MCF 10A (cell line): ENCODE measurements around the gene KPNB1. TPM values are rescaled to one million over a fixed set of nuclear protein-coding genes. Genes with fewer than 3 reads are reported as not detected.

Source experiments
- BruUV-seq: library from RNA; stranded (reverse); fragments of 400-500 nt; replicated peaks from 2 replicates; lab custom pipeline; 2021; lab: Mats Ljungman, UMichigan
- CTCF ChIA-PET: fragments of 300-600 bp; sonication (Branson Sonifier 250); formaldehyde crosslinking; extraction: SDS; loops from one replicate; lab custom pipeline; 2021; ENCODE audit warnings: antibody characterized with exemption, inconsistent platforms; lab: Yijun Ruan, JAX
- POLR2A ChIA-PET: fragments of 300-600, 350-650 bp; sonication (Branson Sonifier 250); formaldehyde crosslinking; extraction: SDS; loops from one replicate; lab custom pipeline; 2020; ENCODE audit warnings: antibody characterized with exemption, inconsistent platforms; lab: Yijun Ruan, JAX
- DNase-seq: peaks from one replicate; pipeline ENCODE4 v3.0.0-alpha.2; 2018; ENCODE audit not compliant: unreplicated experiment
- H3K27ac Mint-ChIP-seq: one replicate; pipeline ENCODE4 v1.8.0; 2022; ENCODE audit warnings: mild to moderate bottlenecking, low read depth, mixed read lengths; ENCODE audit not compliant: unreplicated experiment
- H3K27me3 Mint-ChIP-seq: one replicate; pipeline ENCODE4 v1.8.0; 2022; ENCODE audit warnings: mixed read lengths; ENCODE audit not compliant: insufficient read depth, unreplicated experiment
- H3K36me3 Mint-ChIP-seq: one replicate; pipeline ENCODE4 v1.8.0; 2022; ENCODE audit warnings: mild to moderate bottlenecking, moderate library complexity, mixed read lengths; ENCODE audit not compliant: insufficient read depth, unreplicated experiment
- H3K4me1 Mint-ChIP-seq: one replicate; pipeline ENCODE4 v1.8.0; 2022; ENCODE audit warnings: mixed read lengths; ENCODE audit not compliant: insufficient read depth, unreplicated experiment
- H3K4me3 Mint-ChIP-seq: one replicate; pipeline ENCODE4 v1.8.0; 2022; ENCODE audit warnings: mild to moderate bottlenecking, moderate library complexity, mixed read lengths; ENCODE audit not compliant: unreplicated experiment
- H3K9me3 Mint-ChIP-seq: one replicate; pipeline ENCODE4 v1.8.0; 2022; ENCODE audit warnings: mixed read lengths; ENCODE audit not compliant: unreplicated experiment
- intact Hi-C: fragments of 100-400 bp; cut with micrococcal nuclease; formaldehyde crosslinking; loops from 2 replicates; pipeline ENCODE4 v1.14.1; 2022
- total RNA-seq: library from RNA; stranded (reverse); gene quantifications from 2 replicates; pipeline ENCODE4 v1.2.3, GENCODE V29; 2022
- TF ChIP-seq, protein P1 (sequence below): fragments of 200-600 bp; IDR thresholded peaks from one replicate; pipeline ENCODE4 v1.8.0; 2022; ENCODE audit warnings: antibody characterized with exemption, mild to moderate bottlenecking; ENCODE audit not compliant: unreplicated experiment

KPNB1 gene
- total RNA-seq, 1 experiment from 2014 or later: 609 TPM

DNA sequence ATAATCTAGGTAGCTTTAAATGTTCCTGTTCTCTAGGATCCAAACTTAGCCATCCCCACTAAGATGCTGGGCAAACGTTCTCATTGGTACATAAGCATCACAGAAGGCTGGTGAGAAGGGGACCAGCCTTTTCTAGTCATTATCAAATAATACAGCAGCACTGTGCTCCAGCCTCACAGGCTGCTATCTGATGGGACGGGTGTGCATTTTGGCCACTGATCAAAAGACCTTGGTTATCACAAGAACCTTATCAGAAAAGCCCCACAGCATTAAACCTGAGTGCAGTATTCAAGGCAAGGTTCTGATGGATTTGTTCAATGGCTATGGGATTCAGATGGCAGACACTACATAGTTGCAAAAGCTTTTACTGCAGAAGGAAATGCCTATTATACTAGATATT, 19.1 kb upstream of the KPNB1 start:
- no peak for DNase-seq
- TF ChIP-seq, protein P1, sequence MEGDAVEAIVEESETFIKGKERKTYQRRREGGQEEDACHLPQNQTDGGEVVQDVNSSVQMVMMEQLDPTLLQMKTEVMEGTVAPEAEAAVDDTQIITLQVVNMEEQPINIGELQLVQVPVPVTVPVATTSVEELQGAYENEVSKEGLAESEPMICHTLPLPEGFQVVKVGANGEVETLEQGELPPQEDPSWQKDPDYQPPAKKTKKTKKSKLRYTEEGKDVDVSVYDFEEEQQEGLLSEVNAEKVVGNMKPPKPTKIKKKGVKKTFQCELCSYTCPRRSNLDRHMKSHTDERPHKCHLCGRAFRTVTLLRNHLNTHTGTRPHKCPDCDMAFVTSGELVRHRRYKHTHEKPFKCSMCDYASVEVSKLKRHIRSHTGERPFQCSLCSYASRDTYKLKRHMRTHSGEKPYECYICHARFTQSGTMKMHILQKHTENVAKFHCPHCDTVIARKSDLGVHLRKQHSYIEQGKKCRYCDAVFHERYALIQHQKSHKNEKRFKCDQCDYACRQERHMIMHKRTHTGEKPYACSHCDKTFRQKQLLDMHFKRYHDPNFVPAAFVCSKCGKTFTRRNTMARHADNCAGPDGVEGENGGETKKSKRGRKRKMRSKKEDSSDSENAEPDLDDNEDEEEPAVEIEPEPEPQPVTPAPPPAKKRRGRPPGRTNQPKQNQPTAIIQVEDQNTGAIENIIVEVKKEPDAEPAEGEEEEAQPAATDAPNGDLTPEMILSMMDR: no peak
- Mint-ChIP-seq H3K36me3 (peaks cover 4% of the 10 kb centered on the region), H3K27me3 (no peaks in the 10 kb centered on the region), H3K27ac (no peak overlapping the region), H3K4me3 (no peak overlapping the region), H3K4me1 (no peaks in the 10 kb centered on the region), H3K9me3 (no peaks in the 10 kb centered on the region)
- POLR2A ChIA-PET: interaction anchor here (1.4 kb wide), 1 partner anchor 18 kb away, joined by 4 read pairs; the partner anchor contains the start of gene KPNB1
- intact Hi-C loops: no loop called here
- no TSS peak for BruUV-seq
- CTCF ChIA-PET: interaction anchor here (1.4 kb wide), 1 partner anchor 15 kb away, joined by 3 read pairs; no protein-coding TSS in a partner anchor

DNA sequence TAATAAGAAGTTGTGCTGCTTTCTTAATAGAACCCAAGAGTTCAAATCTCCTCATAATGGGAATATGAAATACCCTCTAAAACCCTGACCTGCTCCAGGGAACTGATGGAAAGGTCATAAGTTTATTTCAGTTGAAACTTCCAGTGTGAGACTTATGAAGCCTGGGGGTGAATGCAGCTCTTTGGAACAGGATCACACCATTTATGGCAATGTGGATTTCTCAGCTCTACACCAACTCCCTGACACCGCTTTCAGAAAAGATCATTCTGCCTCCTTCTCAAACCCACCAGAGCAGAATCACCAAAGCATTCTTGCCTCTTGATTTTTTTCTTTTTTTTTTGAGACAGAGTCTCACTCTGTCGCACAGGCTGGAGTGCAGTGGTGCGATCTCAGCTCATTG, 16.7 kb upstream of the KPNB1 start:
- BruUV-seq: no TSS peak
- TF ChIP-seq, protein P1: no peak
- Mint-ChIP-seq H3K27ac (no peak overlapping the region), H3K9me3 (no peaks in the 10 kb centered on the region), H3K27me3 (no peaks in the 10 kb centered on the region), H3K36me3 (peaks cover 14% of the 10 kb centered on the region), H3K4me3 (no peak overlapping the region), H3K4me1 (no peaks in the 10 kb centered on the region)
- intact Hi-C loops: no loop called here
- no peak for DNase-seq
- ChIA-PET CTCF (interaction anchor here (0.5 kb wide), 1 partner anchor 16 kb away, joined by 3 read pairs; no protein-coding TSS in a partner anchor), POLR2A (interaction anchor here (0.7 to 2.5 kb wide), 3 partner anchors 8 to 837 kb away, joined by 4 to 13 read pairs (median 10); no protein-coding TSS in a partner anchor)

GRCh38 chr17:47633996-47634395, 15.7 kb upstream of the KPNB1 start:
- no peaks in the 10 kb centered on the region for H3K27me3 Mint-ChIP-seq
- ChIA-PET CTCF (interaction anchor here (0.6 kb wide), 1 partner anchor 468 kb away, joined by 3 read pairs; no protein-coding TSS in a partner anchor), POLR2A (interaction anchor here (1.3 to 2.5 kb wide), 4 partner anchors 9 to 15 kb away, joined by 4 to 13 read pairs (median 8); partner anchors contain the start of gene KPNB1)
- intact Hi-C loops: no loop called here
- H3K36me3 Mint-ChIP-seq: peaks cover 19% of the 10 kb centered on the region
- no peaks in the 10 kb centered on the region for H3K4me1 Mint-ChIP-seq
- H3K9me3 Mint-ChIP-seq: no peaks in the 10 kb centered on the region
- H3K27ac Mint-ChIP-seq: no peak overlapping the region
- DNase-seq: no peak
- no peak overlapping the region for H3K4me3 Mint-ChIP-seq
- TF ChIP-seq, protein P1: no peak
- BruUV-seq: no TSS peak

- ChIA-PET POLR2A (interaction anchor here (0.8 to 2.5 kb wide), 5 partner anchors 10 to 16 kb away, joined by 4 to 10 read pairs (median 6); partner anchors contain the start of gene KPNB1), CTCF (interaction anchor here (0.6 kb wide), 1 partner anchor 467 kb away, joined by 3 read pairs; no protein-coding TSS in a partner anchor)
- Mint-ChIP-seq H3K4me1 (no peaks in the 10 kb centered on the region), H3K27ac (no peak overlapping the region), H3K27me3 (no peaks in the 10 kb centered on the region), H3K36me3 (peaks cover 19% of the 10 kb centered on the region), H3K9me3 (no peaks in the 10 kb centered on the region), H3K4me3 (no peak overlapping the region)
- BruUV-seq: no TSS peak
- intact Hi-C loops: no loop called here
- TF ChIP-seq, protein P1: no peak
- no peak for DNase-seq
Observed at GRCh38 chr17:47634870-47635269, 14.8 kb upstream of the KPNB1 start.
